ENCODE data around the gene PTPRR.

DNA sequence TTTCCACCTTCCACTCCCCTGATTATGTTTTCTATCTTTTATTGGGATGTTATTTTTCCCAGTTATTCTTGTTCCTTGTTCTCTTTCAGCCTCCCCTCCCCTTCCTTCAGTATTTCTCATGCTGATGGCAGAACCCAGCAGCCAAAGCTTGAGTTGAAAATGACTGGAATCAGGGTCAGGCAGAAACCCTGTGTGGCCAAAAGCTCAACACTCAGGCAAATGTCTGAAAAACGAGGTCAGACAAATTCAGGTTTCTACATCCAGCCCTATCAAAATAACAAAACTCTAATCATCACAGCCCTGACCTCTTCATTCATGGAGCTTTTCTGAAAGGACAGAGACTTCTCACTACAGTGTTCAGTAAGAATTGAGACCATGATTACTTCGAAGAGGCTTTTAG is 134.6 kb downstream of the PTPRR start:
- TF ChIP-seq, protein P1, sequence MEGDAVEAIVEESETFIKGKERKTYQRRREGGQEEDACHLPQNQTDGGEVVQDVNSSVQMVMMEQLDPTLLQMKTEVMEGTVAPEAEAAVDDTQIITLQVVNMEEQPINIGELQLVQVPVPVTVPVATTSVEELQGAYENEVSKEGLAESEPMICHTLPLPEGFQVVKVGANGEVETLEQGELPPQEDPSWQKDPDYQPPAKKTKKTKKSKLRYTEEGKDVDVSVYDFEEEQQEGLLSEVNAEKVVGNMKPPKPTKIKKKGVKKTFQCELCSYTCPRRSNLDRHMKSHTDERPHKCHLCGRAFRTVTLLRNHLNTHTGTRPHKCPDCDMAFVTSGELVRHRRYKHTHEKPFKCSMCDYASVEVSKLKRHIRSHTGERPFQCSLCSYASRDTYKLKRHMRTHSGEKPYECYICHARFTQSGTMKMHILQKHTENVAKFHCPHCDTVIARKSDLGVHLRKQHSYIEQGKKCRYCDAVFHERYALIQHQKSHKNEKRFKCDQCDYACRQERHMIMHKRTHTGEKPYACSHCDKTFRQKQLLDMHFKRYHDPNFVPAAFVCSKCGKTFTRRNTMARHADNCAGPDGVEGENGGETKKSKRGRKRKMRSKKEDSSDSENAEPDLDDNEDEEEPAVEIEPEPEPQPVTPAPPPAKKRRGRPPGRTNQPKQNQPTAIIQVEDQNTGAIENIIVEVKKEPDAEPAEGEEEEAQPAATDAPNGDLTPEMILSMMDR (IDR thresholded peaks at IDR 0.05; ENCODE audit: insufficient read depth, low read depth, low read length) = no peak
- no peak for TF ChIP-seq EZH2 (IDR thresholded peaks at IDR 0.05; ENCODE audit: insufficient read depth, low read length)
